AG04449 (cell line): ENCODE measurements around the gene C1QTNF8.

ENCODE experiments used
- CTCF ChIA-PET: fragments of 350-600 bp; formaldehyde crosslinking; extraction: SDS; loops from one replicate; lab custom pipeline; 2021; ENCODE audit warnings: antibody characterized with exemption; lab: Yijun Ruan, JAX
- POLR2A ChIA-PET: fragments of 400-600, 350-600 bp; formaldehyde crosslinking; extraction: SDS; loops from one replicate; lab custom pipeline; 2020; ENCODE audit warnings: antibody characterized with exemption, inconsistent platforms; lab: Yijun Ruan, JAX
- DNase-seq: peaks from one replicate; pipeline ENCODE4 v3.0.0-alpha.2; 2010; ENCODE audit warnings: low read depth, low spot score
- H3K4me3 ChIP-seq: 2 replicates; pipeline ENCODE4 v1.5.1; 2011; ENCODE audit warnings: low read depth, mild to moderate bottlenecking, control low read depth, low read length
- CTCF ChIP-seq: IDR thresholded peaks from one replicate; pipeline ENCODE4 v1.5.1; 2011; ENCODE audit warnings: mild to moderate bottlenecking, moderate library complexity, low read length, control low read depth, inconsistent platforms; ENCODE audit not compliant: insufficient read depth; ENCODE audit errors: missing control alignments

C1QTNF8 gene

DNA sequence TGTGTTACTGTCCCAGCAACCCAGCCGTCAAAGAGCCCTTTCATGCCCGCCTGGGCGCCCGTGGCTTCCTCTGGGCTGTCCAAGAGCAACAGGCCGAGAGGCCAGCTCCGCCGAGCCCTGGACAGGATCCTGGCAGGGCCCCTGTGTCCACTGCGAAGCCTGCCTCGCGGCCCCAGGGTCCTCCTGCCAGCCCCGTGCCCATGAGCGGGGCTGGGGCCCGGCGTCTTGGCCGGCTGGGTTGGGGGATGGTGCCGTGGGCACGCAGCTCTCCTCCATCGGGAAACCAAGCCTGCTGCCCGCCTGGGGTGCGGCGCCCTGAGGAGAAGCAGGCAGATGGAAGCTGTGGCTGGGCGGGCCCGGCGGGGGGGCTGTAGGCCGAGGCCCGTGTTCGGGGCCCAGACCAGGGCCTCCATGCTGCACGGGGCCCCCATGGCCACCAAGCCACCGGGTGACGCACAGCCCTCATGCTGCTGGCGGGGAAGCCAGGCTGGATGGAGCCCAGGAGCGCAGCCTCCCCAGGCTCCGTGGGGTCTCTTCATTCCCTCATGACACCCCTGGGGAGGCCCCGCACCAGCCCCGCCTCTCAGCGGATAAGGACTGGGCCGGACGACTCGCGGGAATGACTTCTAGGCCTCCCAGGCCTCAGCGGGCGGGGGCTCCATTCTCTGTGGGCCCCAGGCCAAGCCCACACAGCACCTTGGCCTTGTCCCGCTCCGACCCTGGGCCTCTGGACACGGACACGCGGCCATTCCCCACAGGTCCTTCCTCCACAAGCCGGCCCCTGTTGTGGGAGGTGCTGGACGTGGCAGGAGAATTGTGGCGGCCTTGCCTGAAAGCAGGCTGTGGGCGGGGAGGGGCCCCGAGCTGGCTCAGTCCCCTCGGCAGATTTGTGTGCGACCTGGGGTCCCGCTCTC is at the start of gene C1QTNF8:
Gene C1QTNF8, minus strand, starts transcription at position 76 of the 914 bp plus-strand sequence. CDS start 1,322 bp downstream, outside the sequence.
- TF ChIP-seq CTCF = no peak
- POLR2A ChIA-PET = no interaction called here
- CTCF ChIA-PET = no interaction called here
- no peak within 1 kb of the TSS for H3K4me3 ChIP-seq
- no peak for DNase-seq

GRCh38 chr16:1145383-1146100 is 49.5 kb upstream of the C1QTNF8 start:
- DNase-seq = no peak
- CTCF ChIA-PET = no interaction called here
- TF ChIP-seq CTCF = no peak
- H3K4me3 ChIP-seq = no peak overlapping the region
- POLR2A ChIA-PET = no interaction called here

- H3K4me3 ChIP-seq = no peak overlapping the region
- ChIA-PET CTCF (no interaction called here), POLR2A (no interaction called here)
- TF ChIP-seq CTCF = no peak
- no peak for DNase-seq
Measured at GRCh38 chr16:1144476-1145382, 48.7 kb upstream of the C1QTNF8 start.

- DNase-seq = no peak
- TF ChIP-seq CTCF = no peak
- no peak overlapping the region for H3K4me3 ChIP-seq
- ChIA-PET CTCF (no interaction called here), POLR2A (no interaction called here)
Measured at GRCh38 chr16:1143761-1144450, 47.9 kb upstream of the C1QTNF8 start.

DNA sequence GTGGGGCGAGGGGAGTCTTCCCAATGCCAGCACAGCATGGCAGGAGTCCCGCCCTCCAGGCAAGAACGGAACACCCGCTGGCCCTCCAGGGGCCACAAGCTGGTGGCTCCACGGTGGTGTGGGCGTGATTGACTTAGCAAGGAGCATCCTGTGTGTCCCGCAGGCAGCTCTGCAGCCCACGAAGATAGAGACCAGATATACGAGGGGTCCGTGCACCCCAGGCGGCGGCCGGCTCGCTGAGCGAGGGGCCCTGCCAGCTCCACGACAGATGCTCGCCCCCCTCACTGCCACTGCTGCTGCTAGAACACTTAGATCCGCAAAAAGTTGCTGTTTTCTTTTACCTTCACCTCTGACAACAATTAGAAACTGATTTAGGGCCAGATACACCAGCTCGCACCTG is 46.9 kb upstream of the C1QTNF8 start:
- DNase-seq = no peak
- ChIA-PET CTCF (no interaction called here), POLR2A (no interaction called here)
- no peak for TF ChIP-seq CTCF
- H3K4me3 ChIP-seq = no peak overlapping the region
